Lower leg skin (tissue), 3 donors: ENCODE data around the gene SBF1.

Experiments
- POLR2A ChIP-seq, 2 donors: fragments of 450-650 bp; IDR thresholded peaks; one replicate each; pipeline ENCODE4 v1.6.1; 2016 to 2017; ENCODE audit warnings: antibody characterized with exemption in 2 of 2, mild to moderate bottlenecking in 1 of 2, moderate library complexity in 1 of 2
- TF ChIP-seq, protein P1 (sequence below), 3 donors: fragments of 450-650 bp; IDR thresholded peaks; one replicate each; pipeline ENCODE4 v1.5.1; 2016; ENCODE audit warnings: antibody characterized with exemption in 3 of 3, mild to moderate bottlenecking in 3 of 3, moderate library complexity in 2 of 3

DNA sequence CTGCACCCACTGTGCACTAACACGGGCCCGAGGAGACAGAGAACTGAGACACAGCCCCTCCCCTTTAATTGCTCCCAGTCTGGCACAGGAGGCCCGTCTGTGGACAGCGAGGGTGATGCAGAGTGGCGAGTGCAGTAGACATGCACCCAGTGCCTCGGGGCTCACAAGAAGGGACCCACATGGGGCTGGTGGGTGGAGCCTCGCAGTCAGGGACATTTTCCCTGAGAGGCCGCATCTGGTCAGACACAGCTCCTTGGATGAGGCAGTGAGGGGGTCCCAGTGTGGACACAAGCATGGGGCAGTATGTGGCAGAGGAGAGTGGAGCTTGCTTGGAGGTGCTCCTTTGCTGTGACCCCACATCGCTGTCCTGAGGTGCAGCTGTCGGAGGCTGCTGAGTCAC, 54.8 kb downstream of the SBF1 start:
- TF ChIP-seq, protein P1, sequence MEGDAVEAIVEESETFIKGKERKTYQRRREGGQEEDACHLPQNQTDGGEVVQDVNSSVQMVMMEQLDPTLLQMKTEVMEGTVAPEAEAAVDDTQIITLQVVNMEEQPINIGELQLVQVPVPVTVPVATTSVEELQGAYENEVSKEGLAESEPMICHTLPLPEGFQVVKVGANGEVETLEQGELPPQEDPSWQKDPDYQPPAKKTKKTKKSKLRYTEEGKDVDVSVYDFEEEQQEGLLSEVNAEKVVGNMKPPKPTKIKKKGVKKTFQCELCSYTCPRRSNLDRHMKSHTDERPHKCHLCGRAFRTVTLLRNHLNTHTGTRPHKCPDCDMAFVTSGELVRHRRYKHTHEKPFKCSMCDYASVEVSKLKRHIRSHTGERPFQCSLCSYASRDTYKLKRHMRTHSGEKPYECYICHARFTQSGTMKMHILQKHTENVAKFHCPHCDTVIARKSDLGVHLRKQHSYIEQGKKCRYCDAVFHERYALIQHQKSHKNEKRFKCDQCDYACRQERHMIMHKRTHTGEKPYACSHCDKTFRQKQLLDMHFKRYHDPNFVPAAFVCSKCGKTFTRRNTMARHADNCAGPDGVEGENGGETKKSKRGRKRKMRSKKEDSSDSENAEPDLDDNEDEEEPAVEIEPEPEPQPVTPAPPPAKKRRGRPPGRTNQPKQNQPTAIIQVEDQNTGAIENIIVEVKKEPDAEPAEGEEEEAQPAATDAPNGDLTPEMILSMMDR (IDR thresholded peaks at IDR 0.05) = no peak
- no peak for TF ChIP-seq POLR2A (IDR thresholded peaks at IDR 0.05)
